ENCODE data around the gene TFDP2.

DNA sequence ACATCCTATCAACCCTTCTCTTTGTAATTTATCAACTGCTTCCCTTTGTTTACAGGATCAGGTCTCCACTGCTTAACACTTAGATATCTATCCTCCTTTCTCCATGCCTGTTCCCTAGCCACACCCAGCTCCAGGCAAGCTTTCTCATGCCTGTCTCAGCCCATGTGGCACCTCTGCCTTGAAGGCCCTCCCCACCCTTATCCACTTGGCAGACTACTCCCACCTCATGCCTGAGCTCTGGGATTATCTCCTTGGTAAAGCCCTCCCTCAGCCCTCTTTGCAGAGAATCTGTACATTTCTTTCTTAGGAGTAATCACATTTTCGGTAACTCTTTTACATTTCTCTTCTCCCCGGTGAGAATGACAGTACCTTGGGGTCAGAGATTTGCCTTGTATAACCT lies 176.9 kb downstream of the TFDP2 start:
- TF ChIP-seq, protein P1, sequence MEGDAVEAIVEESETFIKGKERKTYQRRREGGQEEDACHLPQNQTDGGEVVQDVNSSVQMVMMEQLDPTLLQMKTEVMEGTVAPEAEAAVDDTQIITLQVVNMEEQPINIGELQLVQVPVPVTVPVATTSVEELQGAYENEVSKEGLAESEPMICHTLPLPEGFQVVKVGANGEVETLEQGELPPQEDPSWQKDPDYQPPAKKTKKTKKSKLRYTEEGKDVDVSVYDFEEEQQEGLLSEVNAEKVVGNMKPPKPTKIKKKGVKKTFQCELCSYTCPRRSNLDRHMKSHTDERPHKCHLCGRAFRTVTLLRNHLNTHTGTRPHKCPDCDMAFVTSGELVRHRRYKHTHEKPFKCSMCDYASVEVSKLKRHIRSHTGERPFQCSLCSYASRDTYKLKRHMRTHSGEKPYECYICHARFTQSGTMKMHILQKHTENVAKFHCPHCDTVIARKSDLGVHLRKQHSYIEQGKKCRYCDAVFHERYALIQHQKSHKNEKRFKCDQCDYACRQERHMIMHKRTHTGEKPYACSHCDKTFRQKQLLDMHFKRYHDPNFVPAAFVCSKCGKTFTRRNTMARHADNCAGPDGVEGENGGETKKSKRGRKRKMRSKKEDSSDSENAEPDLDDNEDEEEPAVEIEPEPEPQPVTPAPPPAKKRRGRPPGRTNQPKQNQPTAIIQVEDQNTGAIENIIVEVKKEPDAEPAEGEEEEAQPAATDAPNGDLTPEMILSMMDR (IDR thresholded peaks at IDR 0.05; ENCODE audit: insufficient read depth, low read length), result no peak
- no peak for TF ChIP-seq POLR2AphosphoS5 (IDR thresholded peaks at IDR 0.05; ENCODE audit: low read depth)
